GDM1 (cell line): Measurements from ENCODE around the gene SPDYE2.
"Not testable (repeated sequence)": the region's sequence is repeated elsewhere in the genome, so short reads cannot be mapped to it uniquely, and the experiment has no call there.

Experiments used
- DNase-seq: peaks from one replicate; lab custom pipeline; 2025; lab: John Stamatoyannopoulos, UW

SPDYE2 gene

DNA sequence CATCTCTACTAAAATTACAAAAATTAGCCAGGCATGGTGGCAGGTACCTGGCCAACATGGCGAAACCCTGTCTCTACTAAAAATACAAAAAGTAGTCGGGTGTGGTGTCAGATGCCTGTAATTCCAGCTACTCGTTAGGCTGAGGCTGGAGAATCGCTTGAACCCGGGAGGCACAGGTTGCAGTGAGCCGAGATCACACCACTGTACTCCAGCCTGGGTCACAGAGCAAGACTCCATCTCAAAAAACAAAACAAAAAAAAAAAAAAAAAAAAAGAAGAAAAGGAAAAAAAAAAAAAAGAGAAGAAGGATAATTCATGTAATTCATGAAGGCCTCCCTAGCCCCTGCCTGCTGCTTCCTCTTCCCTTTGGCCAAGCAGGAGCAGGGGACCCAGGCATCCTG, 10.4 kb upstream of the SPDYE2 start:
- not testable (repeated sequence) for DNase-seq

DNA sequence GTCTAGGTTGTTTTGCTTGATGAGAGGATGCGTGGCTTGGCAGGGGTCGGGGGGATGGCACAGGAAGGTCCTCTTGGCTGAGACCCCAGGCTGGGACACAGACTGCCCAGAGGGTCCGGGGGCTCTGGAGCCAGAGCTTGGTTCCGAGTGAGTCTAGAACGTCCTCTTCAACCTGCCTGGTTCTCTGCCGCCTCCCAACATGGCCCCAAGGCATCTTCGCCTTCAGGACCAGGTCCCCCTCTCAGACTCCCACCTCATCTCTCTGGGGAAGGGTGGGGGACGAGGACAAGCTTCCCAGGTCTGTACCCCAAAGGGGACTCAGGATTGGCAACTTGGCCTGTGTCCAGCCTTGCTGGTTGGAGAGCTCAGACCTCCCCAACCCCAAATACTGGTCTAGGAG, 8.9 kb upstream of the SPDYE2 start:
- DNase-seq: not testable (repeated sequence)

DNA sequence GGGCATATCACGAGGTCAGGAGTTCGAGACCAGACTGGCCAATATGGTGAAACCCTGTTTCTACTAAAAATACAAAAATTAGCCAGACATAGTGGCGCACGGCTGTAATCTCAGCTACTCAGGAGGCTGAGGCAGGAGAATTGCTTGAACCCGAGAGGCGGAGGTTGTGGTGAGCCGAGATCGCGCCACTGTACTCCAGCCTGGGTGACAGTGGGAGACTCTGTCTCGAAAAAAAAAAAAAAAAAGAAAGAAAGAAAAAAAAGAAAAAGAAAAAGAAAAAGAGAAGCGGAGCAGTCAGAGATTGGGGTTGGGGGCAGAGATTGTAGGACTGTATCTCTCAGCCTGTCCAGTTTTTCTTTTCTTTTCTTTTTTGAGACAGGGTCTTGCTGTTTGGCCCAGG, 8.3 kb upstream of the SPDYE2 start:
- not testable (repeated sequence) for DNase-seq

DNA sequence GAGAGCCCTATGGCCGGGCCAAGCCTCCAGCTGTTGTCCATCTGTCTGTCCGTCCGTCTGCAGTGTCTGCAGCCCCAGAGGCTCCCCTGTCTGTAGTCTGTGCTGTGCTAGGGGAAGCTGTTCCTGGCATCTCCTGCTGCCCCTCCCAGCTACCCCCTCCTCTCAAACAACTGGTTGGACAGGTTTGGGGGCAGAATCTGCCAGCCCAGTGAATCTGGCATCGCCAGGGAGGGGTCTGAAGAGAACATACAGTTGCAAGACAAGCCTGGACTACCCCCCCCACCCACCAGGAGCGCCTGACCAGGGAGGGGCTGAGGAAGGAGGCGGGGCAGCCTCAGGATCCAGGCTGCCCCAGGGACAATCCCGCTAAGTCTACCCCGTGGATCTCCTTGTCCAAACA, 7.4 kb upstream of the SPDYE2 start, which contains the start of gene UPK3BL2:
Gene UPK3BL2, minus strand, starts transcription at position 101 of the 400 bp plus-strand sequence. Its CDS starts 60 bp downstream, at position 41.
- not testable (repeated sequence) for DNase-seq

DNA sequence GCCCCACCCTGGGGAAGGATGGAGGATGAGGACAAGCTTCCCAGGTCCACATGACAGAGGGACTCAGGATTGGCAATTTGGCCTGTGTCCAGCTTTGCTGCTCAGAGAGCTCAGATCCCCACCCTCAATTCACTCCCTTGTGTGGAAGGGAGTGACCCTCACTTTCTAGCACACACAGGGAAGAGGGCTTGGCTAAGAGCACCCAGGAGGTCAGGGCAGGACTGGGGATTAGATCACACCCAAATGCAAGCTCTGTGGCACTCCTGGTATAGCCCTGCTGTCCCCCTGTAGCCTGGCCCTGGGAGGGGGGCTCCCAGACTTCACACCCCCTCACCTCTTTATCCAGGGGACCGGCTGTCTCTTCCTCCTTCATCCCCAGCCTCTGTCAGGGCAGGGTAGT, 6.7 kb upstream of the SPDYE2 start:
- DNase-seq: not testable (repeated sequence)

DNA sequence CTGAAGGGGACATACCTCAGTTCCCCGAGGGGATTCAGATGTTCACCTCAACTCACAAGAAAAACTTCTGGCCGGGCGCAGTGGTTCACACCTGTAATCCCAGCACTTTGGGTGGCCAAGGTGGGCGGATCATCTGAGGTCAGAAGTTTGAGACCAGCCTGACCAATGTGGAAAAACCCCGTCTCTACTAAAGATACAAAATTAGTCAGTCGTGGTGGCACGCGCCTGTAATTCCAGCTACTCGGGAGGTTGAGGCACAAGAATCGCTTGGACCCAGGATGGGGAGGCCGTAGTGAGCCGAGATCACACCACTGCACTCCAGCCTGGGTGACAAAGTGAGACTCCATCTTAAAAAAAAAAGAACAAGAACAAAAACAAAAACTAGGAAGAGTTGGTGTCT, 5.7 kb upstream of the SPDYE2 start:
- not testable (repeated sequence) for DNase-seq

DNA sequence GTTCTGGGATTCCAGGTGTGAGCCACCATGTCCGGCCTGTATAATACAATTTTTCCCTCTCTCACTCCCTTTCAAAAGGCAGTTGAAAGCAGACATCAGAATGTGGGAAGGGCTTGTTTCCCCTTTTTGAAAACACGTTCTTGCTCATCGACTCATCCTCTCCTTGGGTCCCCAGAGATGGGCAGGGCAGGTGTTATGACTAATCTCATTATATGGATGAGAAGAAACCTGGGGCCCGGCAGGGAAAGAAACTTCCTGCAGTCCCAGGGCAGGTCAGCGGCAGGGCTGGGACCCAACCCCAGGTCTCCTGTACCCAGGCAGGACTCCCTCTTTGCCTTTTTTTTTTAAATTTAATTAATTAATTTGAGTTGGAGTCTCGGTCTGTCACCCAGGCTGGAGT, 4.7 kb upstream of the SPDYE2 start:
- not testable (repeated sequence) for DNase-seq

DNA sequence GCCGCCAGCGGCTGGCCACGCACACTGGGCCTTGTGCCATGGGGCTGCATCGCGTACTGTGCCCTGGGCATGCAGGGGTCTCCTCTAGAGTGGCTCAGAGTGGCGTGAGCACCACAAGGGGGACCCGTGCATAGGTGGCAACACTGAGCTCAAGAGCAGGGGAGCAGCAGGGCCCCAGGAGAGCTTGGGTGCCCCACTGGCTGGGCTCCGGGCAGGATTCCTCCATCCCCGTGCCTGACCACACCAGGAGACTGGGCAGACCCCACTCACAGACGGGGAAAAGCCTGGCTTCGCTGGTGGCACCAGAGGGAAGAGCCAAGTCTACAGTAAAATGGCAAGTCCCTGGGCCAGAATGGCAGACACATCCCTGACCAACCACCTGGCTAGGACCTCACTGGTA, 17.6 kb downstream of the SPDYE2 start:
- not testable (repeated sequence) for DNase-seq

DNA sequence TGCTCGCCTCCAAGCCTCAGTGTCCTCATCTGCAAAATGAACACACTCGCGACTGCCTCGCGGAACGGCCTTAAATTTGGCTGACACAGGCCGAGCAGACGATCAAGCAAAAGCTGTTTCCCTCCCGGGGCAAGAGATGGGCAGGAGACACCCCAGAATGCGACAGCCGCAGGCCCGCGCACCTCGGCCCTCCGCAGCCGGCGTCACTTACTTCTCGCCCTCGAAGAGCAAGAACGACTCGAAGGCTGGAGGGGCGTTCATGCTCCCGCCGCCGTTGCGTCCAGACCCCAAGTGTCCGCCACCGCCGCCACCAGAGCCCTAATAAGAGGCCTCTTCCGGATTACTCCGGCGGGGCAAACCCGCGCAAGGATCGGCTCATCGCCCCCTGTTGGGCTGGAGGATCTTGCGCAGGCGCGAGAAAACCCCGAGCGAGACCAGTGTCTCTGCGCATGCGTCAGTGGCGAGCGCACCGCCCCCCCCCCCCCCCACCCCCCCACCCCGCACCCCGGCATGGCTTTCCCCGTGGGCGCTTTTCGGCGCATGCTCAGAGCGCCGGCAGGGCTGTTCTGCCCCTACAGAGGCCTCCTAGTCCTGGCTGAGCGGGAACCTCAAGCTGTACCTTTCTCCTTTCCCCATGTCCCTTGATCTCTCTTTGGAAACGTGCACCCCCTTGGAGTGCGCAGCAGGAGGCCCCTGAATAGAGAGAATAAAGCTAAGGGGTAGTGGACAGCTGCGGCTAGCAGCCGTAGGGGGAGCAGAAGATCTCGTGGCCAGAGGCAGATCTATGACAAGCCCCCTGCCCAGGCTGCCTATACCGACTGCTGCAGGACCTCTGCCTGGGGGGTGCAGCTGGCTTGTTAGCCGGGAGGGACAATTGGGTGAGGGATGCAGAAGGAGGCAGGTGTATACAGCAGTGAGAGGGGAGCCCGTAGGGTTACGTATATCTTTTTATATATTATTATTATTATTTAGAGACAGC, 21.5 kb downstream of the SPDYE2 start, which contains the start of gene POLR2J3:
Gene POLR2J3, minus strand, starts transcription at position 323 of the 979 bp plus-strand sequence. Its CDS starts 62 bp downstream, at position 261.
- not testable (repeated sequence) for DNase-seq

DNA sequence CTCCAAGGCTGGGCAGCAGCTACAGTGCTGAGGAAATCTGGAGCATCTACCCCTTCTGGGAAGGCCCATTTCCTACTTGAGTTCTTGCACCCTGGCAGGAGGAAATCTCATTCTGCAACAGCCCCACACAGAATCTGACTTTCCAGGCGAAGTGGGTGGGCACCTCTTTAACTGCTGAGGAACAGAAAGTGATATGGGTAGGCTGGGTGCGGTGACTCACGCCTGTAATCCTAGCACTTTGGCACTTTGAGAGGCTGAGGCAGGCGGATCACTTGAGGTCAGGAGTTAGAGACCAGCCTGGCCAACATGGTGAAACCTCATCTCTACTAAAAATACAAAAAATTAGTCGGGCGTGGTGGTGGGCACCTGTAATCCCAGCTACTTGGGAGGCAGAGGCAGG, 23.6 kb downstream of the SPDYE2 start:
- DNase-seq: not testable (repeated sequence)

DNA sequence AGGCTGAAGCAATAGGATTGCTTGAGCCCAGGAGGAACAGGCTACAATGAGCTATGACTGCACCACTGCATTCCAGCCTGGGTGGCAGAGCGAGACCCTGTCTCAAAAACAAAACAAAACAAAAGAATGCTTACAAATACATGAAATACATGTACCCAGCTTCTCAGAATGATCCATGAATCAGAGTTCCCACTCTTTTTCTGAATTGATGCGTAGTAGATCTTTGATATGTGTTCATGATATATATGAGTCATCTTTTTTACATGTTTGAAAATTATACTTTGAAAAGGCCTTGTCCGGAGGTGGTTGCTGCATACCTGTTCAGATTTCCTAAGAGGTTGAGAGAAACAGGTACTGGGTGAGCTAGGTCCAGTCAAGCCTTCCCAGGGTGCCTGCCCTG, 25.3 kb downstream of the SPDYE2 start:
- not testable (repeated sequence) for DNase-seq

DNA sequence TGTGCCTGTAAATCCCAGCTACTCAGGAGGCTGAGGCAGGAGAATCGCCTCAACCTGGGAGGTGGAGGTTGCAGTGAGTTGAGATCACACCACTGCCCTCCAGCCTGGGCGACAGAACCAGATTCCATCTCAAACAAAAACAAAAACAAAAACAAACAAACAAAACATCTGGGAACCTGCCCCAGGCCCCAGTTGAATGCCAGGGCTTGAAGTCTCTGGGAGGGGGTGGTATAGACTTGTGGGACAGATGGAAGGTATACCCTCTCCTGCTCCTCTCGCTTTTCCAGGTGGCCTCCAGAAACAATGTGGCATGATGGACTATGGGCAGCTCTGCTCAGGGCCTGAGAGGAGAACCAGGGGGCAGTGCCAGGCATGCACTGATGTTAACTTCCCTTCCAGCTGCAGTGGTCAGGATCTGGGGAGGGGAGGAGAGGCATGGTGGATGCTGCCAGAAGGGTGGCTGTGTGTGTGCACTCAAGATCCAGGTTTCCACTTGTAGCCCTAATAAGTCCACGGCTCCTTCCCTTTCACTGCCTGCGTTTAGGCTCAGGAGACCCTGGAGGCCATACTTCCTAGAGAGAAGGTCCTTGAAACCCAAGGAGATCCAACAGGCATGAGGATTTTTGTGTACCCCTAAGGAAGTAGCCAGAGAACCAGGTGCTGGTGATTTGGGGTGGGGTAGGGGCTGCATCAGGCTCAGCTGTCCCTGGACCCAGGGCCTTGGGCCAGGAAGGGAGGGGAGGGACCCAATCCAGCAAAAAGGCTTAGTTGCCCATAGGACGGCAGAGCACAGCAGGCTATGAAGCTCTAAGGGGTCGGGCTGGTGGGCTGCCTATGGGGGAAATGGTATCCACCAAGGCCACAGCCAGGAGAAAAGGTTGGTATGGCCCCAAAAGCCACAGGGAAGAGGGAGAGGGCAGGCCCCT, 26.6 kb downstream of the SPDYE2 start:
- not testable (repeated sequence) for DNase-seq

DNA sequence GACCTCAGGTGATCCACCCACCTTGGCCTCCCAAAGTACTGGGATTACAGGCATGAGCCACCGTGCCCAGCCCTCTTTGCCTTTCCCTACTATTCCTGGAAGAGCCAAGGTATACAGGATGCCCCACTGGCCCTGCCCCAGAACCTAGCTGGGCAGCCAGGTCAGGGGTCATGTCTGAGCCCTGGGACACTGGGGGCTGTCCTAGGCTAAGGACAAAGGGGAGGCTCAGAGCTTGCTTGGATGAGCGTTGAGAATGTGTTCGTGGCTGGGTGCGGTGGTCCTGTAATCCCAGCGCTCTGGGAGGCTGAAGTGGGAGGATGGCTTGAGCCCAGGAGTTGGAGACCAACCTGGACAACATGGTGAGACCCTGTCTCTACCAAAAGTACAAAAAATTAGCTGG, 27.5 kb downstream of the SPDYE2 start:
- not testable (repeated sequence) for DNase-seq

DNA sequence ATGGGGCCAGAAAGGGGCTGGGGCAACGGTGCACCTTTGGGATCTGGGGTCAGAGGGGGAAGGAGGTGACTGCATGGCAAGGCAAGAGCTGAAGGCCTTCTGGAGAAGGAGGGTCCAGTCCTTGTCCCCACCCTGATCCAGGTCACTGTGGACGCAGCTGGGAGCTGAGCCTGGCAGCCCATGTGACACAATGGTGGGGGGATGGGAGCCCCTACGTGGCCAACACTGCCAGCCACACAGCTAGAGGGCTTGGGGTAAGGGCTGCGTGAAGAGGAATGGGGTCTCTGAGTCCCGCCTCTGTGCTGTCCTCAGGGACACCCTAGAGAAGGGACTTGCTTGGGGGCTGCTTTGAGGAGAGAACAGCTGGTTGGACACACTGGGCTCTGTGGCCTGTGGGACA, 30.7 kb downstream of the SPDYE2 start:
- not testable (repeated sequence) for DNase-seq

DNA sequence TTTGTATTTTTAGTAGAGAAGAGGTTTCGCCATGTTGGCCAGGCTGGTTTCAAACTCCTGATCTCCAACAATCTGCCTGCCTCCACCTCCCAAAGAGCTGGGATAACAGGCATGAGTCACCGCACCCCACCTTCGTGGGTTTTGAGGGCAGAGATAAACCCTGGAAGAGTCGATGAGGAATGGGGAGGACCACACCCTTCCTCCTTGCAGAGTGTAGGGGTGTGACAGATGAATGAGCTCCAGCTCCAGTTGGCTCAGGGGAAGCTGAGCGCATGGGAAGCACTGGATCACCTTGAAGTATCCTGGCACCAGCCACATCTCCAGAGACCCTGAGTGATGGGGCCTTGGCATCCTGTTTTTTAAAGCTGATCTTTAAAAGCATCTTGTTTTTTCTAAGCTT, 32.5 kb downstream of the SPDYE2 start:
- DNase-seq: not testable (repeated sequence)

DNA sequence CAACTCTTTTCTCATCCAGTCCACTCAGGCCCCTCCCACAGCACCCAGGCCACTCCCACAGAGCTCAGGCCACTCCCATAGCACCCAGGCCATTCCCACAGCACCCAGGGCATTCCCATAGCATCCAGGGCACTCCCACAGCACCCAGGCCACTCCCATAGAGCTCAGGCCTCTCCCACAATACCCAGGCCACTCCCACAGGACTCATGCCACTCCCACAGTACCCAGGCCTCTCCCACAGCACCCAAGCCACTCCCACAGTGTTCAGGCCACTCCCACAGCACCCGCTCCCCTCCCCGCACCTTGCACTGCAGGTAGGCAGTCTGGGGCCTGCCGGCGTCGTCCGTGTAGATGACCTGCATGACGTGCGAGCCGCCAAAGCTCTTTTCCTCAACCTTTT, 38.8 kb downstream of the SPDYE2 start:
- not testable (repeated sequence) for DNase-seq

DNA sequence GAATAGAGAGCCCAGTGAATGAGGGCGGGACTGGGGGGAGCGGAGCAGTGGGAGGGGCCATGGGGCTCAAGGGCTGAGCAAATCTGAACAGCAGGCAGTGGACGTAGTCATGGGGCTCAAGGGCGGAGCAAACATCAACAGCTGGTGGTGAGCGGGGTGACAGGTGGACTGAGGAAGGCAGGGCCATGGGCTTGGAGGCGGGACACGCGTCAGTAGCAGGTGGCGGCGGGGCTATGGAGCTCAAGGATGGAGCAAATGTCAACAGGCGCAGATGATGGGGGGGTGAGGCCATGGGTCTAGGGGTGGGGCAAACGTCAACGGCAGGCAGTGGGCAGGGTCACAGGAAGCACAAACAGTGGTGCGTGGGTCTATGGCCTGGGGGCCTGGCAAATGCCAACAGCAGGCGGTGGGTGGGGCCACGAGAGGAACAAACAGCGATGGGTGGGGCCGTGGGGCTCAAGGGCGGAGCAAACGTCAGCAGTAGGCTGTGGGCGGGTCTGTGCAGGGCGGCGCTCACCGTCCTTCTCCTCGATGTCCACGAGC, 41.5 kb downstream of the SPDYE2 start:
- not testable (repeated sequence) for DNase-seq

DNA sequence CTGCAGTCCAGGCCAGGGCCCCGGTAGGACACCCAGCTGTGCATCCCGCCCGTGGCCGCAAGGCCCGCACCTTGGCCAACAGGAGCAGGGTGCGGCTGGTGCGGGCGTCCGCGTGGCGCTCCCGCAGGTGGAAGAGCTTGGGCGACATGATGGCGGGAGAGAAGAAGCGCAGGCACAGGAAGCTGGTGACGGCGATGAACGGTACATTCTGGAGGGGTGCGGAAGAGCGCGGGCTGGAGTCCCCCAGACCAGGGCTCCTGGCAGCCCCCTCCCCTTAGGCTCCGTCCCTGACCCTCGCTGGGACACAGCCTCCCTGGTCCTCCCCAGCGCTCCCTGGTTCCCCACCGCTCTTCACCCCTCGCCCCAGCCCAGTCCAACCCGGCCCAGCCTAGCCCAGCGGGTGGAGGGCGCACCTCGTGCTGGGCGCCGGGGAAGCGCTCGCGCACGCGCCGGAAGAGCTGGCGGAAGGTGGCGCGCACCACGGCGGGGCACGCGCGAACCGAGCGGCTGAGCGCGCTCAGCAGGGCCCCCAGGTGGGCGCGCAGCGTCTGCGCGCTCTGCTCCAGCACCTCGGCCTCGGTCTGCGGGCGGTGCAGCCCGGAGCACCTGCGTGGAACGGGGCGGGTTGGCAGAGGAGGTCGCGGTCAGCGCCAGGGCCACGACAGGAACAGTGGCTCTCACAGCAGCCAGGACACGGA, 42.8 kb downstream of the SPDYE2 start:
- not testable (repeated sequence) for DNase-seq

DNA sequence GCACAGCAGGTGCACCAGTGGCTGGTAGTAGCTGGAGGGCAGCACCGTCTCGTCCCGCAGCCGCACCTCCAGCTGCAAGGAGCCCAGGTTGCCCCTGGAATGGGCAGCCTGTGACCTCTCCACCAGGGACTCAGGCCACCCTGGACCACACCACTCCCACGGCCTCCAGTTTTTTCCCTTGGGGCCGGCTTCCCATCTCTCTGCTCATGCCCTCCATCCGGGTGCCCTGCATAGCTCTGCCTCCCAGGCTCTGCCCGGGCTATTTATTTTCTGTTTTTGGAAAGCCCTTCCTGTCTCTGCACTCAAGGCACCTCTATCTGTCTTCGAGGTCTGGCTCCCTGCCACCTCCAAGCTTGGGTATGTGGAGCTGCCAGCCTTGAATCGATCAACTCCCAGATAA, 45.0 kb downstream of the SPDYE2 start:
- DNase-seq: not testable (repeated sequence)

DNA sequence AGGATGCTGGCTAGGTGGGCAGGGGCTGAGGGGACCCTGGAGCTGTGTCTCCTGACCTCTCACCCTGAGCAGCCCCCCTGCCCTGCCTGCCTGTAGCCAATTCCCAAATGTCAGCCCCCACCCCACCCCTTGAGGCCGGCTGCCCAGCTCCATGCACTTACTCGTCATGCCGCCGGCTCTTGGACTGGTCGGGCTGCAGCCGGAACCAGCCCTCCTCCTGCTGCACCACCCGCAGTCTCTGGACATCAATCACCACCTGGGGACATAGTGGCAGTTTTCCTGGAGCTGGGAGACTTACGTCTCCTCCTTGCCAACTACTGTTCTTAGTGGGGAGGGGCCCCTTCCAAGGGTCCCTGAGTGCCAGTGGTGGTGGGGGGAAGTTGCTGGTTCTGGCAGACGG, 48.7 kb downstream of the SPDYE2 start:
- DNase-seq: not testable (repeated sequence)

DNA sequence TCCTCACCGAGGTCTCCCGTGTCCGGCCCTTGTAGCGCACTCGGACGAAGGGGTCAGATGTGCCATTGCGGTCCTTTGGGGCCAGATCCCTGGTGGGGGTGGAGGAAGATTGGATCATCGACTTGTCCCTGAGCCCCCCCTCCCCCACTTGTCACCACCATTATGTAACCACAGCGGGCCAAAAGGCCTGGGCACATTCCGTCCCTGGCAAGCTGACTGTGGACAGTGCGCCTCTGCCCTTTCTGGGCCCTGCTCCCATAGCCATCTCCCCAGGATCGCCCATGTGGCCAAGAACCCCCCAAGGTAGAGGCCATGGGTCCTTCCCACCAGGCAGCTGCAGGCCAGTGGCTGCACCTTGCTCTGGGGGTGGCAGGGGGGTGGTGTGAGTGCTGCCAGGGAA, 51.3 kb downstream of the SPDYE2 start:
- DNase-seq: not testable (repeated sequence)
